ENCODE results near the gene CBY2. TPM values are rescaled to one million over a fixed set of nuclear protein-coding genes. Genes with fewer than 3 reads are reported as not detected.

Gene CBY2
- total and polyA plus RNA-seq, 8 donors = not detected

- no peak overlapping the region for H3K4me3 ChIP-seq
- no peak for TF ChIP-seq CTCF (IDR thresholded peaks at IDR 0.05)
- H3K27ac ChIP-seq = no peak overlapping the region
- 71 to 73% methylated on average over 5 of the region's 5 CpGs for WGBS, 2 donors
- peaks cover 10 to 12% (median 12%) of the 10 kb centered on the region in 3 donors for H3K4me1 ChIP-seq
- no peaks in the 10 kb centered on the region for H3K36me3 ChIP-seq
- no peak for DNase-seq
- no peak for FAIRE-seq
- no peak for ATAC-seq
- intact Hi-C loops (cut with DNase I) = no loop called here
- H3K9me3 ChIP-seq = no peaks in the 10 kb centered on the region
- H3K27me3 ChIP-seq = no peaks in the 10 kb centered on the region
Observed at GRCh38 chr13:45721203-45721731, 19.1 kb downstream of the CBY2 start.

- H3K36me3 ChIP-seq = no peaks in the 10 kb centered on the region
- ATAC-seq (no peak), DNase-seq (no peak), FAIRE-seq (no peak)
- TF ChIP-seq CTCF (IDR thresholded peaks at IDR 0.05) = no peak
- WGBS, 2 donors = 57 to 70% methylated on average over 2 of the region's 2 CpGs
- intact Hi-C loops (cut with DNase I) = no loop called here
- H3K9me3 ChIP-seq = no peaks in the 10 kb centered on the region
- no peak overlapping the region for H3K4me3 ChIP-seq
- no peaks in the 10 kb centered on the region for H3K4me1 ChIP-seq
- H3K27ac ChIP-seq = no peak overlapping the region
- no peaks in the 10 kb centered on the region for H3K27me3 ChIP-seq
Observed at GRCh38 chr13:45723798-45724197, 21.7 kb downstream of the CBY2 start.

GRCh38 chr13:45728759-45729158 is 26.6 kb downstream of the CBY2 start:
- TF ChIP-seq CTCF (IDR thresholded peaks at IDR 0.05) = no peak
- Histone ChIP-seq H3K27me3 (no peaks in the 10 kb centered on the region), H3K36me3 (no peaks in the 10 kb centered on the region), H3K4me1 (peaks cover 0 to 5% (median 3%) of the 10 kb centered on the region in 3 donors), H3K27ac (no peak overlapping the region), H3K9me3 (no peaks in the 10 kb centered on the region), H3K4me3 (no peak overlapping the region)
- no peak for DNase-seq
- 82 to 86% methylated on average over 6 of the region's 6 CpGs for WGBS, 2 donors
- FAIRE-seq = no peak
- no peak for ATAC-seq
- intact Hi-C loops (cut with DNase I) = no loop called here

- Histone ChIP-seq H3K9me3 (no peaks in the 10 kb centered on the region), H3K36me3 (no peaks in the 10 kb centered on the region), H3K4me3 (no peak overlapping the region), H3K4me1 (peaks cover 0 to 5% (median 3%) of the 10 kb centered on the region in 3 donors), H3K27ac (no peak overlapping the region), H3K27me3 (no peaks in the 10 kb centered on the region)
- intact Hi-C loops (cut with DNase I) = no loop called here
- TF ChIP-seq CTCF (IDR thresholded peaks at IDR 0.05) = no peak
- FAIRE-seq (no peak), DNase-seq (no peak), ATAC-seq (peak in 2 of 4 donors; percentile 78 to 82)
- 15 to 33% methylated on average over 3 of the region's 3 CpGs for WGBS, 2 donors
Observed at GRCh38 chr13:45731455-45731854, 29.3 kb downstream of the CBY2 start.

GRCh38 chr13:45732916-45733315 is 30.8 kb downstream of the CBY2 start:
- H3K4me3 ChIP-seq = no peak overlapping the region
- H3K27ac ChIP-seq = no peak overlapping the region
- no peaks in the 10 kb centered on the region for H3K27me3 ChIP-seq
- no peak for DNase-seq
- peaks cover 0 to 5% (median 3%) of the 10 kb centered on the region in 3 donors for H3K4me1 ChIP-seq
- TF ChIP-seq CTCF (IDR thresholded peaks at IDR 0.05) = no peak
- WGBS, 2 donors = 74 to 76% methylated on average over 5 of the region's 5 CpGs
- H3K9me3 ChIP-seq = no peaks in the 10 kb centered on the region
- intact Hi-C loops (cut with DNase I) = no loop called here
- ATAC-seq = no peak
- H3K36me3 ChIP-seq = no peaks in the 10 kb centered on the region
- FAIRE-seq = no peak
